Right lobe of liver (tissue), 4 donors: ENCODE results near the gene DTL.

Experiments used
- POLR2A ChIP-seq: fragments of 450-650 bp; IDR thresholded peaks from one replicate; pipeline ENCODE4 v1.6.1; 2017; ENCODE audit warnings: antibody characterized with exemption, mild to moderate bottlenecking
- TF ChIP-seq, protein P1 (sequence below), 4 donors: fragments of 200-600 bp in 3 of 4; fragments of 450-650 bp in 1 of 4; IDR thresholded peaks; one replicate each; pipeline versions ENCODE4 v1.5.1 to v1.8.0; 2016 to 2022; ENCODE audit warnings: antibody characterized with exemption in 4 of 4, mild to moderate bottlenecking in 2 of 4
- donor health status: DM: no; HTN: no; CAD: no.
- donor health status: DM: no; HTN: no; CAD: no.
- donor health status: DM: no; HTN: yes; CAD: no.

DNA sequence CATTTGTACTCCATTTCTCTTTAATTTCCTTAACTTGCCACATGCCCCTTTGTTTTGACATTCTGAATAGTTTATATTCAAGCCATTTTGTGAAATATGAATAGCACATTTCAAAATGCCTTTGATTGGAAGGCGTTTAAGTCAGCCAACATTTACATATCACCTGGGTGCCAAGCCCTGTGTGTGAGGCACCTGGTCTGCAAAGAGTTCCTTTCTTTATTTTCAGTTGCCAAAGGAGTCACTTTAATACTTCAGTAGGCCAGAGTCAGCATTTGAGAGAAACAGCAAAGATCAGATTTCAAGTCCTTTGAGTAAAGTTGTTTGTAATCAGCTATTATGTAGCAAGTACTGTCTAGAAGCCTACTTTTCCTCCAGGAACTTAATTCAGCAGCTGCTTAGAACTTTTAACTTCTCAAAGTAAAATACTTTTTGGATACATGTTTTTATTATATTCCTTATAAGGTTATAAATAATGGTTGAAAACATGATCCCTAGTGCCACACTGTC lies 70.8 kb downstream of the DTL start:
- TF ChIP-seq POLR2A: no peak
- TF ChIP-seq, protein P1, sequence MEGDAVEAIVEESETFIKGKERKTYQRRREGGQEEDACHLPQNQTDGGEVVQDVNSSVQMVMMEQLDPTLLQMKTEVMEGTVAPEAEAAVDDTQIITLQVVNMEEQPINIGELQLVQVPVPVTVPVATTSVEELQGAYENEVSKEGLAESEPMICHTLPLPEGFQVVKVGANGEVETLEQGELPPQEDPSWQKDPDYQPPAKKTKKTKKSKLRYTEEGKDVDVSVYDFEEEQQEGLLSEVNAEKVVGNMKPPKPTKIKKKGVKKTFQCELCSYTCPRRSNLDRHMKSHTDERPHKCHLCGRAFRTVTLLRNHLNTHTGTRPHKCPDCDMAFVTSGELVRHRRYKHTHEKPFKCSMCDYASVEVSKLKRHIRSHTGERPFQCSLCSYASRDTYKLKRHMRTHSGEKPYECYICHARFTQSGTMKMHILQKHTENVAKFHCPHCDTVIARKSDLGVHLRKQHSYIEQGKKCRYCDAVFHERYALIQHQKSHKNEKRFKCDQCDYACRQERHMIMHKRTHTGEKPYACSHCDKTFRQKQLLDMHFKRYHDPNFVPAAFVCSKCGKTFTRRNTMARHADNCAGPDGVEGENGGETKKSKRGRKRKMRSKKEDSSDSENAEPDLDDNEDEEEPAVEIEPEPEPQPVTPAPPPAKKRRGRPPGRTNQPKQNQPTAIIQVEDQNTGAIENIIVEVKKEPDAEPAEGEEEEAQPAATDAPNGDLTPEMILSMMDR (IDR thresholded peaks at IDR 0.05): no peak
